Heart right ventricle (tissue), 16 donors: ENCODE data around the gene DGKB. TPM values are rescaled to one million over a fixed set of nuclear protein-coding genes. Genes with fewer than 3 reads are reported as not detected.

ENCODE experiments used
- ATAC-seq, 8 donors: fragments of 200-7000 bp; cut with Tn5 transposase; one replicate each; pipeline ENCODE4 v1.9.1; 2020; ENCODE audit warnings: mild to moderate bottlenecking in 8 of 8, moderate library complexity in 8 of 8, moderate number of reproducible peaks in 1 of 8
- DNase-seq, 2 donors: peaks; one replicate each; pipeline ENCODE4 v3.0.0-alpha.2; 2020
- H3K27ac ChIP-seq, 10 donors: fragments of 200-600 bp; sonication (generic) in 2 of 10; one replicate each; pipeline versions ENCODE4 v1.5.0 to v1.8.0; 2020 to 2022; ENCODE audit warnings: mild to moderate bottlenecking in 3 of 10
- H3K27me3 ChIP-seq, 7 donors: fragments of 200-600 bp; one replicate each; pipeline ENCODE4 v1.8.0; 2021 to 2022; ENCODE audit warnings: mild to moderate bottlenecking in 2 of 7
- H3K36me3 ChIP-seq, 9 donors: fragments of 200-600 bp; sonication (generic) in 1 of 9; one replicate each; pipeline versions ENCODE4 v1.5.0 to v1.8.0; 2020 to 2022; ENCODE audit warnings: mild to moderate bottlenecking in 2 of 9
- H3K4me1 ChIP-seq, 9 donors: fragments of 200-600 bp; sonication (generic) in 1 of 9; one replicate each; pipeline versions ENCODE4 v1.5.0 to v1.8.0; 2020 to 2022; ENCODE audit warnings: mild to moderate bottlenecking in 4 of 9
- H3K4me3 ChIP-seq, 10 donors: fragments of 200-600 bp; sonication (generic) in 2 of 10; one replicate each; pipeline versions ENCODE4 v1.5.0 to v1.8.0; 2020 to 2022; ENCODE audit warnings: mild to moderate bottlenecking in 7 of 10, moderate library complexity in 2 of 10
- H3K9me3 ChIP-seq, 11 donors: fragments of 200-600 bp in 10 of 11; sonication (generic) in 2 of 11; one replicate each; pipeline versions ENCODE4 v1.5.0 to v1.8.0; 2013 to 2022; ENCODE audit warnings: mild to moderate bottlenecking in 2 of 11, control low read depth in 1 of 11, moderate library complexity in 1 of 11
- WGBS, 2 donors: extraction: QIAGEN DNeasy Blood & Tissue Kit; methylation state at CpG; one replicate each; pipeline ENCODE4 v1.1.7; 2013; ENCODE audit warnings: inconsistent platforms in 1 of 2; 5-methylcytosine and 5-hydroxymethylcytosine counted together
- intact Hi-C, 10 donors: fragments of 100-400 bp; cut with DNase I; formaldehyde crosslinking; loops; one replicate each; pipeline versions ENCODE4 v1.11.1 to v1.14.2; 2022
- polyA plus RNA-seq, 2 donors: library from polyadenylated mRNA; stranded (reverse); fragments of 200-250 nt; gene quantifications; one replicate each; pipeline ENCODE4 v1.2.3, GENCODE V29; 2013
- total RNA-seq, 10 donors: library from RNA; stranded (reverse); fragmentation: NEBNext Ultra II Directional in 3 of 10; extraction: Animal tissue kit (Norgen Biotek cat#: 25700) in 3 of 10; gene quantifications; one replicate each; pipeline versions ENCODE4 v1.2.1 to v1.2.4, GENCODE V29; 2021 to 2023
- TF ChIP-seq, protein P1 (sequence below), 9 donors: fragments of 200-600 bp; sonication (generic) in 2 of 9; IDR thresholded peaks; one replicate each; pipeline versions ENCODE4 v1.5.0 to v1.8.0; 2021 to 2022; ENCODE audit warnings: antibody characterized with exemption in 9 of 9, mild to moderate bottlenecking in 5 of 9, moderate library complexity in 1 of 9
- donor health status: Arrhythmogenic right ventricular cardiomyopathy.
- donor health status: ischemic (EF 13 %, LVEDD 7.1; RV severe dilation, severe dysfunction).
- donor health status: healthy with polysubstance abuse.
- donor health status: DM: no; HTN: yes; CAD: no.
- donor health status: DM: no; HTN: no; CAD: no.
- donor health status: ischemic (EF 25% LVEDD 6.9; RV normal size, moderate dysfunction).
- donor health status: ischemic (EF 25% LVEDD 5.7; RV mildly dilated, moderate dysfunction).
- donor health status: healthy.
- donor health status: DM: yes; HTN: yes; CAD: no.
- donor health status: Ischemic cardiomyopathy.
- donor health status: ischemic (EF 35%, LVEDD 5.7; RV mildly dilated, moderate dysfunction).
- donor health status: nonischemic (EF 11% LVEDD 7.7; RV severe dilation, severe dysfunction).
- donor health status: DM: yes; HTN: yes; CAD: no.
- donor health status: PGD.
- donor health status: ischemic (EF 29% LVEDD 5.4; RV normal size, mild dysfunction).
- donor health status: nonischemic (EF 23%, LVEDD 6.1; RV moderate dilation, normal function).

DGKB gene
- total and polyA plus RNA-seq, 12 donors: under 0.01 to 1.2 (median 0.77) TPM

DNA sequence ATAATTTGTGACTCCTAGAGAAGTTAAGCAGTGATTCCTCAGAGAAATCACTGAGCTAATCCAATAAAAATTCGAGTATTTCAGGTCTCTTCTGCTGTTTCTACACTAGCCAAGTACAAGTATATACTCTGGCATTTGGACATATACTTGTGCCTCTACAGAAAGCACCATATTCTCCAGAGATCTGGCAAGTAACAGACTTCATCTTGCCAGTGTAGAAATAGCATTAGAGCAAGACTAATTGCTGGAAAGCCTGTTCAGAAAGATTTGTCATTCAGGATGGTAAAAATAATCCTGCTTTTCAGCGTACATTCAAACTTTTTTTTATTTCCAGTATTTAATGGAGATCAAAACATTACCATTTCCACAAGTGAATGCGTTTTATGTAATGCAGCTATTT, 502.3 kb downstream of the DGKB start:
- intact Hi-C loops: no loop called here
- no peaks in the 10 kb centered on the region for H3K9me3 ChIP-seq
- no peak for DNase-seq
- no peak for ATAC-seq
- no peaks in the 10 kb centered on the region for H3K27me3 ChIP-seq
- no peak overlapping the region for H3K27ac ChIP-seq
- H3K36me3 ChIP-seq: no peaks in the 10 kb centered on the region
- no peak overlapping the region for H3K4me3 ChIP-seq
- H3K4me1 ChIP-seq: peaks cover 0 to 4% (median 0%) of the 10 kb centered on the region in 9 donors
- TF ChIP-seq, protein P1, sequence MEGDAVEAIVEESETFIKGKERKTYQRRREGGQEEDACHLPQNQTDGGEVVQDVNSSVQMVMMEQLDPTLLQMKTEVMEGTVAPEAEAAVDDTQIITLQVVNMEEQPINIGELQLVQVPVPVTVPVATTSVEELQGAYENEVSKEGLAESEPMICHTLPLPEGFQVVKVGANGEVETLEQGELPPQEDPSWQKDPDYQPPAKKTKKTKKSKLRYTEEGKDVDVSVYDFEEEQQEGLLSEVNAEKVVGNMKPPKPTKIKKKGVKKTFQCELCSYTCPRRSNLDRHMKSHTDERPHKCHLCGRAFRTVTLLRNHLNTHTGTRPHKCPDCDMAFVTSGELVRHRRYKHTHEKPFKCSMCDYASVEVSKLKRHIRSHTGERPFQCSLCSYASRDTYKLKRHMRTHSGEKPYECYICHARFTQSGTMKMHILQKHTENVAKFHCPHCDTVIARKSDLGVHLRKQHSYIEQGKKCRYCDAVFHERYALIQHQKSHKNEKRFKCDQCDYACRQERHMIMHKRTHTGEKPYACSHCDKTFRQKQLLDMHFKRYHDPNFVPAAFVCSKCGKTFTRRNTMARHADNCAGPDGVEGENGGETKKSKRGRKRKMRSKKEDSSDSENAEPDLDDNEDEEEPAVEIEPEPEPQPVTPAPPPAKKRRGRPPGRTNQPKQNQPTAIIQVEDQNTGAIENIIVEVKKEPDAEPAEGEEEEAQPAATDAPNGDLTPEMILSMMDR (IDR thresholded peaks at IDR 0.05): no peak
- WGBS, 2 donors: 56% methylated on average over 3 of the region's 3 CpGs

DNA sequence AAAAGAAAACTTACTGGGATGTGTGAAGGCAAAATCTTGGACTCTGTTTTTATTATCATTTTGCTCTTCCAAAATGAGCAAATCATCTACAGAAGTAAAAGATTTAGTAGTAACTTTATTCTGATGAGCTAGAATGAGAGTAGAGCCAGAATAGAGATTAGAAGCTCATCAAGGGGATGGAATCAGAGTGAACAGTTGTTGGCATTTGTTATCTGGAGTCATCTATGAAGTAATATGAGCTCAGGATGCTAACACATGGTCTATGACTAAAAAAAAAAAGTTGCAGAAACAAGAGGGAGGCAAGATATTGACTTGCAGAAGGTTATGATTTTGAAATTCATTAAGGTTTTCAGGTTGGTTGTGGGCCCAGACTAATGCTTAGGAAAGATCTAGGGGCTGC, 504.0 kb downstream of the DGKB start:
- no peak for ATAC-seq
- TF ChIP-seq, protein P1 (IDR thresholded peaks at IDR 0.05): no peak
- no peaks in the 10 kb centered on the region for H3K9me3 ChIP-seq
- H3K27me3 ChIP-seq: no peaks in the 10 kb centered on the region
- H3K27ac ChIP-seq: no peak overlapping the region
- no peak for DNase-seq
- peaks cover 0 to 4% (median 0%) of the 10 kb centered on the region in 9 donors for H3K4me1 ChIP-seq
- intact Hi-C loops: no loop called here
- H3K36me3 ChIP-seq: no peaks in the 10 kb centered on the region
- H3K4me3 ChIP-seq: no peak overlapping the region

DNA sequence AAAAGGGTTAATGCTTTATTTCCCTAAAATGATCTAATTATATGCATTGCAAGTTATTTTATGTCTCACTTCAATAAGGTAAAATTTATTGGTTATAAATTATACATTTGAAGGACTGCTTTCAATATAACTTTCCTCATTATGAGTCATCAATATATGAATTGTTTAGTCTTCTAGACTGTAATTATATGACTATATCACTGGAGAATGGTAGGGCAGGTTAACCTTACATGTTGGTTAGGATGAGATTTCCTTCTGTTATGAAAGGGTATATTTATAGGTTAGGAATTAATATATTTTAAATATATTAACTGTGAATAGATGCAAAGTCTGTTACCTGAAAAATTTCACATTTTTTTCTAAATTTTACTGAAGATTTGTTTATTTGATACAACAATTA, 506.7 kb downstream of the DGKB start:
- TF ChIP-seq, protein P1 (IDR thresholded peaks at IDR 0.05): no peak
- Histone ChIP-seq H3K9me3 (no peaks in the 10 kb centered on the region), H3K27ac (no peak overlapping the region), H3K4me1 (peaks cover 0 to 4% (median 0%) of the 10 kb centered on the region in 9 donors), H3K36me3 (no peaks in the 10 kb centered on the region), H3K4me3 (no peak overlapping the region), H3K27me3 (no peaks in the 10 kb centered on the region)
- no peak for DNase-seq
- intact Hi-C loops: no loop called here
- no peak for ATAC-seq

DNA sequence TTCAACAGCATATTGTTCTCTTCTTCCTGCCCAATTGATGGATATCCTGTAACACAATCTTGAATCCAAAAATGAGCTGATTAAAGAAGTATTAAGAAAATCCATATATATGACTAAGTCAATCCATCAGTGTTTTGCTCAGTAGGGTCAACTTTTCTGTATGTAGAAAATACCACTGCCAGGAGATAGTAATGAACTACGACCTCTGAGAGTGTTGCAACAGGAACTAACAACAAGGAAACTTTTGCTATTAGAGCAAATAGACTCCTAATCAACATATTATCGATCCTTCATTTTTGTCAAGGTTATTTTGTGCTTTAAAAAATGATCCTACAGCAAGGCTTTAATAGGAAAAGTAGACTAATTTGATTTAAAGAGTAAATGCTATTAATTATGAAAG, 507.8 kb downstream of the DGKB start:
- Histone ChIP-seq H3K4me1 (no peaks in the 10 kb centered on the region), H3K27ac (no peak overlapping the region), H3K4me3 (no peak overlapping the region), H3K9me3 (no peaks in the 10 kb centered on the region), H3K27me3 (no peaks in the 10 kb centered on the region), H3K36me3 (no peaks in the 10 kb centered on the region)
- intact Hi-C loops: no loop called here
- TF ChIP-seq, protein P1 (IDR thresholded peaks at IDR 0.05): no peak
- 77 to 85% methylated on average over 2 of the region's 2 CpGs for WGBS, 2 donors
- DNase-seq (no peak), ATAC-seq (no peak)

DNA sequence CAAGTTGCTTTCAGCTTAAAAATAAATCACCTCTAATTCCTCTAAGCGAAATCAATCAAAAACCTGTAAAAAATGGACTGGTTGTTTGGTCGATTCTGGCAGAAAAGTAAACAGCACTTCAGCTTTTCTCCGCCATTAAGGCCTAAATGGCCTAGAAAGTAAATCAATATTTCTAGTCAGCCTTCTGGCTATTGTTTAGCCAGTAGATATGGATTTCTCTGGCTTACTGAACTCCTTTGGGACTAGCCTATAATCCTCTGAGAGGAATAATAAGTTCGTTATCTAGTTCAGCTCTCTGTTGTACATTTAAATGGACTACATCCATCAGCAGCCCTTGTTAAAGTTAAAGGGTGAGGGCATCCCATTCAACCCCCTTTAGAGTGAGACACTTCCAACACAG, 513.0 kb downstream of the DGKB start:
- Histone ChIP-seq H3K36me3 (no peaks in the 10 kb centered on the region), H3K4me3 (no peak overlapping the region), H3K27me3 (no peaks in the 10 kb centered on the region), H3K9me3 (no peaks in the 10 kb centered on the region), H3K27ac (no peak overlapping the region), H3K4me1 (no peaks in the 10 kb centered on the region)
- no peak for DNase-seq
- intact Hi-C loops: no loop called here
- WGBS, 2 donors: 80 to 83% methylated on average over 4 of the region's 4 CpGs
- no peak for ATAC-seq
- TF ChIP-seq, protein P1 (IDR thresholded peaks at IDR 0.05): no peak
